ENCODE results near the gene RPL18. TPM values are rescaled to one million over a fixed set of nuclear protein-coding genes. Genes with fewer than 3 reads are reported as not detected.
A peak's percentile ranks its signal among the peaks of the same experiment; 100 is the strongest.

The RPL18 gene
- total and polyA plus RNA-seq, 12 donors = 493 to 2,257 (median 564) TPM

DNA sequence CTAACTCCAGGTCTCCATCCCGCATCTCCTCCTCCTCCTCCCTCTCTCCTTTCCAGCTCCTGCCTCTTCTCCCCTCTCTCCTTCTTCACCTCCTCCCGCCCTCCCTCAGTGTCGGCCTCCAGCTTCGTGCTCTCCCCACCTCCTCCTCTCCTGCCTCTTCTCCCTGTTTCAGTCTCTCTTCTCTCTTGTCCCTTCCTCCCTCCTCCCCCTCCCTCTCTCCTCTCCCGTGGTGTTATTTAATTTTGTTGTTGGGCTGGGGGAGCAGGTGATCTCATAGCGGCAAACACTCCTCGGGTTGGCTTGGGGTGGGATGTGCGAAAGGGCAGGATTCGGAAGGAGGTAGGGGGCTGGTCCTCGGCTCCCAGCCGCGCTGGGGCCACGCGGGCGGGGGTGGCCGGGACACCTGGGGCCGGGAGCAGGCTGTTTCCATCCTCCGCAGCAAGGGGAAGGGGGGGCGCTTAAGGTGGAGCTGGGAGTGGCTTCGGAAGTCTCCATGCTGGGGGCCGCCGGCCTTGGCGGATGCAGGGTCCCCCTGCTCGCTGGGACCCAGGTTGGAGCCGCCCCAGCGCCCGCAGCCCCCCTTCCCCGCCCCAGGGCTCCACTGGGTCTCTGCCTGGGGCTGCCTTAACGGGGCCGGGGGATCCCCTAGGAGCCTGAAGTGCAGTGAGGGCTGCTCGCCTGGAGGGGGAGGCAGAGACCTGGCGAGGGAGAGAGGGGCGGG lies 27.2 kb upstream of the RPL18 start, which contains the start of gene CA11:
Gene CA11, minus strand, starts transcription at position 187 of the 721 bp plus-strand sequence. CDS start 555 bp downstream, outside the sequence.
- H3K4me1 ChIP-seq = peaks cover 0 to 26% (median 16%) of the 10 kb centered on the region in 9 donors
- ATAC-seq (peak; percentile 87 to 92 (median 90)), DNase-seq (peak; percentile 91)
- no peaks in the 10 kb centered on the region for H3K36me3 ChIP-seq
- H3K27me3 ChIP-seq = no peaks in the 10 kb centered on the region
- H3K4me3 ChIP-seq = peak within 1 kb of the TSS; percentile 33 to 65 (median 58)
- 0 to 1% methylated on average over 33 of the region's 33 CpGs for WGBS, 2 donors
- H3K27ac ChIP-seq = peak within 1 kb of the TSS in 9 of 10 donors; percentile 71 to 88 (median 79)
- TF ChIP-seq, protein P1, sequence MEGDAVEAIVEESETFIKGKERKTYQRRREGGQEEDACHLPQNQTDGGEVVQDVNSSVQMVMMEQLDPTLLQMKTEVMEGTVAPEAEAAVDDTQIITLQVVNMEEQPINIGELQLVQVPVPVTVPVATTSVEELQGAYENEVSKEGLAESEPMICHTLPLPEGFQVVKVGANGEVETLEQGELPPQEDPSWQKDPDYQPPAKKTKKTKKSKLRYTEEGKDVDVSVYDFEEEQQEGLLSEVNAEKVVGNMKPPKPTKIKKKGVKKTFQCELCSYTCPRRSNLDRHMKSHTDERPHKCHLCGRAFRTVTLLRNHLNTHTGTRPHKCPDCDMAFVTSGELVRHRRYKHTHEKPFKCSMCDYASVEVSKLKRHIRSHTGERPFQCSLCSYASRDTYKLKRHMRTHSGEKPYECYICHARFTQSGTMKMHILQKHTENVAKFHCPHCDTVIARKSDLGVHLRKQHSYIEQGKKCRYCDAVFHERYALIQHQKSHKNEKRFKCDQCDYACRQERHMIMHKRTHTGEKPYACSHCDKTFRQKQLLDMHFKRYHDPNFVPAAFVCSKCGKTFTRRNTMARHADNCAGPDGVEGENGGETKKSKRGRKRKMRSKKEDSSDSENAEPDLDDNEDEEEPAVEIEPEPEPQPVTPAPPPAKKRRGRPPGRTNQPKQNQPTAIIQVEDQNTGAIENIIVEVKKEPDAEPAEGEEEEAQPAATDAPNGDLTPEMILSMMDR (IDR thresholded peaks at IDR 0.05) = peak; percentile 89 to 96 (median 92)
- intact Hi-C loops (cut with DNase I) = loop anchor here in 8 of 10 donors (2.0 to 10.0 kb wide), 11 partner anchors 29 to 319 kb away; partner anchors contain the start of genes HSD17B14 (in 5 of the 8), FTL (in 2 of the 8), BAX (in 1 of the 8) and RASIP1 (in 1 of the 8)
- H3K9me3 ChIP-seq = peaks cover 0 to 2% (median 0%) of the 10 kb centered on the region in 11 donors

DNA sequence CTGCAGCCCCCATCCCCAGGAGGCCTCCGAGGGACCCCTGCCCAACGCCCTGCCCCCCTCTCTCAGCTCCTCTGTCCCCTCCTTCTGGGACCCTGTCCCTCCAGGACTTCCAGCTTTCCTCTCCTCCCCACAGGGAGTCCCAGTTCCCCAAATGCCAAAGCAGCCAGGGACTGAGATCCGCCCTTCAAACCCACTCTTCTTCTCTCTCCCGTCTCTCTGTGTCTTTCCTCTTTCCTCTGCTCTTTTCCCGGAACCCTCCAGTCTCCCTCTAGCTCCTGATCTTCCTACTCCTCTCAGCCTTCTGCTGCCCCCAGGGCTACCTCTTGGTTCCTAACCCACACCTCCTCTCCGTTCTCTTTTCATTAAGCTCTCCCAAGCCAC lies 26.6 kb upstream of the RPL18 start:
- intact Hi-C loops (cut with DNase I) = loop anchor here in 8 of 10 donors (5.0 to 10.0 kb wide), 10 partner anchors 89 to 319 kb away; partner anchors contain the start of genes HSD17B14 (in 5 of the 8), FTL (in 2 of the 8), BAX (in 1 of the 8) and RASIP1 (in 1 of the 8)
- no peaks in the 10 kb centered on the region for H3K9me3 ChIP-seq
- DNase-seq (no peak), ATAC-seq (peak in 7 of 8 donors; percentile 2 to 25 (median 10))
- 1 to 2% methylated on average over 6 of the region's 6 CpGs for WGBS, 2 donors
- peak overlapping the region in 9 of 10 donors; percentile 71 to 88 (median 79) for H3K27ac ChIP-seq
- peaks cover 0 to 26% (median 16%) of the 10 kb centered on the region in 9 donors for H3K4me1 ChIP-seq
- H3K36me3 ChIP-seq = no peaks in the 10 kb centered on the region
- TF ChIP-seq, protein P1 (IDR thresholded peaks at IDR 0.05) = no peak
- peak overlapping the region; percentile 33 to 65 (median 58) for H3K4me3 ChIP-seq
- H3K27me3 ChIP-seq = no peaks in the 10 kb centered on the region

DNA sequence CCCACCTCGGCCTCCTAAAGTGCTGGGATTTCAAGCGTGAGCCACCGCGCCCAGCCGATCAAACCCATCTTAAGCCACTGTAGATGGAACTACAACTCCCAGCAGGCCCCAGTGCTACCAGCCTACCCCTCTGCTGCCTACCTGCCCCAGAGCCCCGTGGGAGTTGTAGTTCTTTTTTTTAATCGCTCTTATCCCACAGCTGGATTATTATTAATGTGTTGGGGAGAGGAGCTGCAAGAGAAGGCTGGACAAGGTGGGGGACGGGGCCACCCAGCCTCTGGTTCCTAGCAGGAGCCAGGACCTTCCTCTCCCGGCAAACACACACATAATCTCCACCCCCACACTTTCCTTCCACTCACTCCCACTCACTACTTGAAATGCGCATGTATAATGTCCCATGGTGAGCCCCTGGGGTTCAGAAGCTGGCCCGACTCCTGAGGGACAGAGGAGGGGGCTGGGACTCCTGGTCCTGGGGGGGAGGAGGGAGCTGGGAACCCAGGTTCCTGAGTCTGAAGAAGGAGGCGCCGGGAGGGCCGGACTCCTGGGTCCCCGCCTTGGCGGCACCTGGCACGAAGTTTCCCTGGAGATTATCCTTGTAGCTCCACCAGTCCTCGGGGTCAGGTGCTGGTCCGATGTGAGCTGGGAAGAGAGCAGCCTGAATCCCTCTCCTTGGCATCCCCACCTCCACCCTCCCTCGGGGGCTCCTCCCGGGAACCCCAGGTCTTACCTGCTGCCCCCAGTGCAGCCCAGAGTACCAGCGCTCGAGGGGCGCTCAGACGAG lies 26.1 kb upstream of the RPL18 start:
- 3% methylated on average over 25 of the region's 25 CpGs for WGBS, 2 donors
- Histone ChIP-seq H3K4me1 (peaks cover 0 to 26% (median 16%) of the 10 kb centered on the region in 9 donors), H3K27ac (peak overlapping the region in 9 of 10 donors; percentile 71 to 88 (median 79)), H3K9me3 (no peaks in the 10 kb centered on the region), H3K27me3 (no peaks in the 10 kb centered on the region), H3K4me3 (peak overlapping the region; percentile 33 to 65 (median 58)), H3K36me3 (no peaks in the 10 kb centered on the region)
- peak; percentile 68 to 85 for DNase-seq
- intact Hi-C loops (cut with DNase I) = loop anchor here in 8 of 10 donors (5.0 to 10.0 kb wide), 10 partner anchors 90 to 320 kb away; partner anchors contain the start of genes HSD17B14 (in 5 of the 8), FTL (in 2 of the 8), BAX (in 1 of the 8) and RASIP1 (in 1 of the 8)
- TF ChIP-seq, protein P1 (IDR thresholded peaks at IDR 0.05) = no peak
- peak; percentile 64 to 81 (median 79) for ATAC-seq
